ENCODE data around the gene SCN4A.

GRCh38 chr17:63946440-63947363 lies 26.0 kb downstream of the SCN4A start:
- no peak for TF ChIP-seq CTCF (IDR thresholded peaks at IDR 0.05)
- TF ChIP-seq POLR2A (IDR thresholded peaks at IDR 0.05), result no peak
